ENCODE results near the gene LSAMP. TPM values are rescaled to one million over a fixed set of nuclear protein-coding genes. Genes with fewer than 3 reads are reported as not detected.

The LSAMP gene
- total RNA-seq, 1 donor from 2014 or later = 30.1 TPM

GRCh38 chr3:115790759-115791158 is 654.5 kb downstream of the LSAMP start:
- TF ChIP-seq CTCF (IDR thresholded peaks at IDR 0.05; ENCODE audit: unreplicated experiment) = no peak
- Mint-ChIP-seq H3K4me1 (peaks cover 7% of the 10 kb centered on the region), H3K27me3 (ENCODE audit: low read depth) (no peaks in the 10 kb centered on the region), H3K4me3 (no peak overlapping the region), H3K36me3 (no peaks in the 10 kb centered on the region), H3K27ac (no peak overlapping the region), H3K9me3 (no peaks in the 10 kb centered on the region)
- no peak for DNase-seq (ENCODE audit: low spot score in 2 of 2, unreplicated experiment in 2 of 2)

GRCh38 chr3:115789481-115789880 is 655.8 kb downstream of the LSAMP start:
- no peak overlapping the region for H3K4me3 Mint-ChIP-seq
- no peaks in the 10 kb centered on the region for H3K9me3 Mint-ChIP-seq
- no peaks in the 10 kb centered on the region for H3K27me3 Mint-ChIP-seq (ENCODE audit: low read depth)
- DNase-seq (ENCODE audit: low spot score in 2 of 2, unreplicated experiment in 2 of 2) = no peak
- H3K4me1 Mint-ChIP-seq = peaks cover 19% of the 10 kb centered on the region
- H3K36me3 Mint-ChIP-seq = no peaks in the 10 kb centered on the region
- no peak overlapping the region for H3K27ac Mint-ChIP-seq
- no peak for TF ChIP-seq CTCF (IDR thresholded peaks at IDR 0.05; ENCODE audit: unreplicated experiment)

GRCh38 chr3:115788921-115789470 is 656.3 kb downstream of the LSAMP start:
- Mint-ChIP-seq H3K4me3 (no peak overlapping the region), H3K27ac (no peak overlapping the region), H3K9me3 (no peaks in the 10 kb centered on the region), H3K4me1 (peaks cover 20% of the 10 kb centered on the region), H3K36me3 (no peaks in the 10 kb centered on the region), H3K27me3 (ENCODE audit: low read depth) (no peaks in the 10 kb centered on the region)
- TF ChIP-seq CTCF (IDR thresholded peaks at IDR 0.05; ENCODE audit: unreplicated experiment) = no peak
- no peak for DNase-seq (ENCODE audit: low spot score in 2 of 2, unreplicated experiment in 2 of 2)

GRCh38 chr3:115787818-115788217 is 657.5 kb downstream of the LSAMP start:
- DNase-seq (ENCODE audit: low spot score in 2 of 2, unreplicated experiment in 2 of 2) = no peak
- H3K4me1 Mint-ChIP-seq = peaks cover 22% of the 10 kb centered on the region
- no peak for TF ChIP-seq CTCF (IDR thresholded peaks at IDR 0.05; ENCODE audit: unreplicated experiment)
- no peak overlapping the region for H3K4me3 Mint-ChIP-seq
- H3K36me3 Mint-ChIP-seq = no peaks in the 10 kb centered on the region
- no peaks in the 10 kb centered on the region for H3K27me3 Mint-ChIP-seq (ENCODE audit: low read depth)
- H3K9me3 Mint-ChIP-seq = no peaks in the 10 kb centered on the region
- no peak overlapping the region for H3K27ac Mint-ChIP-seq

GRCh38 chr3:115785782-115786181 is 659.5 kb downstream of the LSAMP start:
- H3K4me3 Mint-ChIP-seq = no peak overlapping the region
- H3K36me3 Mint-ChIP-seq = no peaks in the 10 kb centered on the region
- H3K9me3 Mint-ChIP-seq = no peaks in the 10 kb centered on the region
- no peak overlapping the region for H3K27ac Mint-ChIP-seq
- DNase-seq (ENCODE audit: low spot score in 2 of 2, unreplicated experiment in 2 of 2) = no peak
- TF ChIP-seq CTCF (IDR thresholded peaks at IDR 0.05; ENCODE audit: unreplicated experiment) = no peak
- peaks cover 20% of the 10 kb centered on the region for H3K4me1 Mint-ChIP-seq
- no peaks in the 10 kb centered on the region for H3K27me3 Mint-ChIP-seq (ENCODE audit: low read depth)
